Activated T-cell treated with anti-CD3 and anti-CD28 coated beads, Interleukin-2, amount 50 U/mL, for 72 hours (primary cell): ENCODE measurements around the gene ZNF236. TPM values are rescaled to one million over a fixed set of nuclear protein-coding genes. Genes with fewer than 3 reads are reported as not detected.
"Not testable (repeated sequence)": the region's sequence is repeated elsewhere in the genome, so short reads cannot be mapped to it uniquely, and the experiment has no call there.

ENCODE experiments used
- ATAC-seq, 2 donors: fragments of 150-1000 bp; cut with Tn5 transposase; replicated peaks in 1 of 2; 2 replicates each; pipeline ENCODE4 v1.10.0; 2021; ENCODE audit warnings: moderate library complexity in 2 of 2, mild to moderate bottlenecking in 1 of 2
- DNase-seq, 2 donors: peaks; one replicate each; pipeline ENCODE4 v3.0.0; 2021 to 2022; ENCODE audit warnings: mixed read lengths in 1 of 2
- H3K27ac Mint-ChIP-seq: one replicate; pipeline ENCODE4 v1.8.0; 2022; ENCODE audit warnings: mild to moderate bottlenecking, moderate library complexity, mixed read lengths
- H3K27me3 Mint-ChIP-seq: one replicate; pipeline ENCODE4 v1.8.0; 2022; ENCODE audit warnings: low read depth, mixed read lengths
- H3K36me3 Mint-ChIP-seq, 2 donors: one replicate each; pipeline ENCODE4 v1.8.0; 2022; ENCODE audit warnings: mixed read lengths in 2 of 2, mild to moderate bottlenecking in 1 of 2; ENCODE audit not compliant: insufficient read depth in 2 of 2
- H3K4me1 Mint-ChIP-seq: one replicate; pipeline ENCODE4 v1.8.0; 2022; ENCODE audit warnings: low read depth, mixed read lengths
- H3K4me3 Mint-ChIP-seq, 2 donors: one replicate each; pipeline ENCODE4 v1.8.0; 2022; ENCODE audit warnings: mild to moderate bottlenecking in 2 of 2, mixed read lengths in 2 of 2, moderate library complexity in 2 of 2
- H3K9me3 Mint-ChIP-seq, 2 donors: one replicate each; pipeline ENCODE4 v1.8.0; 2022; ENCODE audit warnings: mixed read lengths in 2 of 2
- total RNA-seq, 2 donors: library from RNA; stranded (reverse); gene quantifications; one replicate each; pipeline ENCODE4 v1.2.3, GENCODE V29; 2022

The ZNF236 gene
- total RNA-seq, 2 donors from 2014 or later: 15.7 to 17.9 TPM

GRCh38 chr18:76805221-76805620 lies 17.1 kb upstream of the ZNF236 start:
- peaks cover 16% of the 10 kb centered on the region for H3K4me1 Mint-ChIP-seq
- peaks cover 10% of the 10 kb centered on the region for H3K27me3 Mint-ChIP-seq
- H3K27ac Mint-ChIP-seq: no peak overlapping the region
- no peaks in the 10 kb centered on the region for H3K9me3 Mint-ChIP-seq
- DNase-seq: no peak
- no peak overlapping the region for H3K4me3 Mint-ChIP-seq
- no peaks in the 10 kb centered on the region for H3K36me3 Mint-ChIP-seq
- ATAC-seq: no peak

- peaks cover 3% of the 10 kb centered on the region for H3K27me3 Mint-ChIP-seq
- no peak for DNase-seq
- no peak overlapping the region for H3K27ac Mint-ChIP-seq
- no peaks in the 10 kb centered on the region for H3K9me3 Mint-ChIP-seq
- no peaks in the 10 kb centered on the region for H3K36me3 Mint-ChIP-seq
- no peak overlapping the region for H3K4me3 Mint-ChIP-seq
- H3K4me1 Mint-ChIP-seq: peaks cover 16% of the 10 kb centered on the region
- no peak for ATAC-seq
These were observed 16.1 kb upstream of the ZNF236 start for GRCh38 chr18:76806301-76806700.

GRCh38 chr18:76808561-76808960 lies 13.8 kb upstream of the ZNF236 start:
- H3K27ac Mint-ChIP-seq: no peak overlapping the region
- H3K27me3 Mint-ChIP-seq: no peaks in the 10 kb centered on the region
- no peak for ATAC-seq
- H3K4me1 Mint-ChIP-seq: peaks cover 5% of the 10 kb centered on the region
- H3K36me3 Mint-ChIP-seq: no peaks in the 10 kb centered on the region
- DNase-seq: no peak
- no peak overlapping the region for H3K4me3 Mint-ChIP-seq
- no peaks in the 10 kb centered on the region for H3K9me3 Mint-ChIP-seq

- H3K27me3 Mint-ChIP-seq, H3K36me3 Mint-ChIP-seq, H3K27ac Mint-ChIP-seq, DNase-seq, H3K9me3 Mint-ChIP-seq, H3K4me3 Mint-ChIP-seq, ATAC-seq, H3K4me1 Mint-ChIP-seq: not testable (repeated sequence)
These were observed 10.8 kb upstream of the ZNF236 start for GRCh38 chr18:76811530-76811929.

- Mint-ChIP-seq H3K36me3 (peaks cover 0 to 4% of the 10 kb centered on the region in 2 donors), H3K9me3 (no peaks in the 10 kb centered on the region), H3K27ac (no peak overlapping the region), H3K4me3 (no peak overlapping the region), H3K27me3 (no peaks in the 10 kb centered on the region), H3K4me1 (peaks cover 10% of the 10 kb centered on the region)
- ATAC-seq: no peak
- no peak for DNase-seq
These were observed 8.1 kb upstream of the ZNF236 start for GRCh38 chr18:76814256-76814655.

GRCh38 chr18:76816127-76816526 lies 6.2 kb upstream of the ZNF236 start:
- DNase-seq (no peak), ATAC-seq (no peak)
- H3K36me3 Mint-ChIP-seq: peaks cover 4% of the 10 kb centered on the region in 2 donors
- no peak overlapping the region for H3K4me3 Mint-ChIP-seq
- H3K4me1 Mint-ChIP-seq: peaks cover 29% of the 10 kb centered on the region
- no peaks in the 10 kb centered on the region for H3K9me3 Mint-ChIP-seq
- no peak overlapping the region for H3K27ac Mint-ChIP-seq
- H3K27me3 Mint-ChIP-seq: no peaks in the 10 kb centered on the region

- Mint-ChIP-seq H3K27me3 (no peaks in the 10 kb centered on the region), H3K36me3 (peaks cover 4% of the 10 kb centered on the region in 2 donors), H3K4me1 (peaks cover 31% of the 10 kb centered on the region), H3K27ac (peak overlapping the region; percentile 75), H3K4me3 (no peak overlapping the region), H3K9me3 (no peaks in the 10 kb centered on the region)
- ATAC-seq (no peak), DNase-seq (no peak)
These were observed 4.3 kb upstream of the ZNF236 start for GRCh38 chr18:76817888-76818611.

- Mint-ChIP-seq H3K27ac (peak overlapping the region; percentile 10), H3K4me1 (peaks cover 45% of the 10 kb centered on the region), H3K27me3 (no peaks in the 10 kb centered on the region), H3K4me3 (peak overlapping the region; percentile 74 to 94), H3K36me3 (peaks cover 4% of the 10 kb centered on the region in 2 donors), H3K9me3 (no peaks in the 10 kb centered on the region)
- ATAC-seq (no peak), DNase-seq (no peak)
These were observed 2.8 kb upstream of the ZNF236 start for GRCh38 chr18:76819411-76820136.

GRCh38 chr18:76821356-76821874 lies 942 bp upstream of the ZNF236 start:
- H3K27me3 Mint-ChIP-seq: no peaks in the 10 kb centered on the region
- no peak for ATAC-seq
- H3K27ac Mint-ChIP-seq: peak overlapping the region; percentile 97
- peak overlapping the region; percentile 80 to 94 for H3K4me3 Mint-ChIP-seq
- peaks cover 2 to 4% of the 10 kb centered on the region in 2 donors for H3K36me3 Mint-ChIP-seq
- H3K4me1 Mint-ChIP-seq: peaks cover 53% of the 10 kb centered on the region
- peak in 1 of 2 donors; percentile 17 for DNase-seq
- no peaks in the 10 kb centered on the region for H3K9me3 Mint-ChIP-seq

GRCh38 chr18:76821875-76822505 lies 367 bp upstream of the ZNF236 start:
- Mint-ChIP-seq H3K27me3 (no peaks in the 10 kb centered on the region), H3K36me3 (peaks cover 2 to 4% of the 10 kb centered on the region in 2 donors), H3K4me1 (peaks cover 55% of the 10 kb centered on the region), H3K4me3 (peak overlapping the region; percentile 80 to 94), H3K27ac (peak overlapping the region; percentile 97), H3K9me3 (no peaks in the 10 kb centered on the region)
- peak; percentile 63 to 65 for ATAC-seq
- peak; percentile 65 to 66 for DNase-seq

- ATAC-seq (no peak), DNase-seq (peak in 1 of 2 donors; percentile 10)
- no peaks in the 10 kb centered on the region for H3K9me3 Mint-ChIP-seq
- H3K4me3 Mint-ChIP-seq: peak overlapping the region; percentile 83 to 90
- H3K27me3 Mint-ChIP-seq: no peaks in the 10 kb centered on the region
- peaks cover 2 to 4% of the 10 kb centered on the region in 2 donors for H3K36me3 Mint-ChIP-seq
- peak overlapping the region; percentile 80 for H3K27ac Mint-ChIP-seq
- peaks cover 64% of the 10 kb centered on the region for H3K4me1 Mint-ChIP-seq
These were observed 793 bp downstream of the ZNF236 start for GRCh38 chr18:76823161-76823538.

- Mint-ChIP-seq H3K9me3 (no peaks in the 10 kb centered on the region), H3K4me3 (peak overlapping the region; percentile 83 to 90), H3K27ac (peak overlapping the region; percentile 80), H3K4me1 (peaks cover 61% of the 10 kb centered on the region), H3K27me3 (no peaks in the 10 kb centered on the region), H3K36me3 (peaks cover 0 to 4% of the 10 kb centered on the region in 2 donors)
- DNase-seq (peak in 1 of 2 donors; percentile 12), ATAC-seq (no peak)
These were observed 1.2 kb downstream of the ZNF236 start for GRCh38 chr18:76823587-76824011.

GRCh38 chr18:76824145-76824676 lies 1.9 kb downstream of the ZNF236 start:
- H3K36me3 Mint-ChIP-seq: peaks cover 0 to 4% of the 10 kb centered on the region in 2 donors
- H3K4me1 Mint-ChIP-seq: peaks cover 55% of the 10 kb centered on the region
- H3K4me3 Mint-ChIP-seq: peak overlapping the region; percentile 83 to 90
- no peaks in the 10 kb centered on the region for H3K9me3 Mint-ChIP-seq
- ATAC-seq: no peak
- H3K27me3 Mint-ChIP-seq: no peaks in the 10 kb centered on the region
- peak overlapping the region; percentile 31 for H3K27ac Mint-ChIP-seq
- DNase-seq: no peak
